HEK293 (cell line): ENCODE results near the gene ATP8B1.
A peak's percentile ranks its signal among the peaks of the same experiment; 100 is the strongest.

Experiments used
- CTCF ChIA-PET: fragments of 350-600 bp; formaldehyde crosslinking; extraction: SDS; loops from one replicate; lab custom pipeline; 2021; ENCODE audit warnings: antibody characterized with exemption; lab: Yijun Ruan, JAX
- POLR2A ChIA-PET: fragments of 300-600 bp; formaldehyde crosslinking; extraction: SDS; loops from one replicate; lab custom pipeline; 2020; ENCODE audit warnings: antibody characterized with exemption, inconsistent platforms; lab: Yijun Ruan, JAX
- H3K27ac ChIP-seq: fragments of 200-500 bp; sonication (Bioruptor generic); 2 replicates; pipeline ENCODE4 v1.5.1; 2014; ENCODE audit warnings: low read depth, low read length, control low read depth, inconsistent platforms; ENCODE audit errors: extremely low read depth
- H3K36me3 ChIP-seq, 2 experiments: fragments of 200-500 bp in 1 of 2; sonication (Bioruptor generic) in 1 of 2; 1 replicate in 1 of 2; 2 replicates in 1 of 2; pipeline ENCODE4 v1.5.1; 2014 to 2017; ENCODE audit warnings: inconsistent platforms in 2 of 2, low read length in 2 of 2; ENCODE audit not compliant: control insufficient read depth in 2 of 2, insufficient read depth in 1 of 2
- H3K4me1 ChIP-seq: fragments of 200-500 bp; sonication (Bioruptor generic); 2 replicates; pipeline ENCODE4 v1.5.1; 2014; ENCODE audit warnings: mild to moderate bottlenecking, low read length, inconsistent platforms; ENCODE audit not compliant: control insufficient read depth, insufficient read depth
- H3K4me3 ChIP-seq: 2 replicates; pipeline ENCODE4 v1.5.1; 2011; ENCODE audit warnings: low read depth, mild to moderate bottlenecking, control low read depth, low read length, moderate library complexity
- H3K9me3 ChIP-seq: fragments of 200-500 bp; sonication (Bioruptor generic); 2 replicates; pipeline ENCODE4 v1.5.1; 2014; ENCODE audit warnings: low read depth, low read length, inconsistent platforms; ENCODE audit not compliant: control insufficient read depth, insufficient read depth
- ELK4 ChIP-seq: IDR thresholded peaks from 2 replicates; pipeline ENCODE4 v1.6.1; 2011; ENCODE audit warnings: mild to moderate bottlenecking, low read depth, low read length, borderline replicate concordance
- MYNN ChIP-seq: fragments of 450-650 bp; formaldehyde crosslinking; IDR thresholded peaks from 2 replicates; pipeline ENCODE4 v1.5.1; 2016; ENCODE audit warnings: missing biosample characterization, missing genetic modification characterization, borderline replicate concordance
- SCRT2 ChIP-seq: fragments of 450-650 bp; formaldehyde crosslinking; IDR thresholded peaks from 2 replicates; pipeline ENCODE4 v1.5.1; 2016; ENCODE audit warnings: missing biosample characterization, missing genetic modification characterization
- WT1 ChIP-seq: fragments of 450-650 bp; formaldehyde crosslinking; IDR thresholded peaks from 2 replicates; pipeline ENCODE4 v1.5.1; 2016; ENCODE audit warnings: missing biosample characterization, missing genetic modification characterization
- ZBTB20 ChIP-seq: fragments of 450-650 bp; formaldehyde crosslinking; IDR thresholded peaks from 2 replicates; pipeline ENCODE4 v1.5.1; 2016; ENCODE audit warnings: missing biosample characterization, missing genetic modification characterization
- ZNF146 ChIP-seq: fragments of 450-650 bp; formaldehyde crosslinking; IDR thresholded peaks from 2 replicates; pipeline ENCODE4 v1.5.1; 2016; ENCODE audit warnings: missing biosample characterization, missing genetic modification characterization
- ZNF24 ChIP-seq: fragments of 450-650 bp; formaldehyde crosslinking; IDR thresholded peaks from 2 replicates; pipeline ENCODE4 v1.5.1; 2016; ENCODE audit warnings: missing biosample characterization, missing genetic modification characterization
- ZNF341 ChIP-seq: fragments of 450-650 bp; formaldehyde crosslinking; IDR thresholded peaks from 2 replicates; pipeline ENCODE4; 2016; ENCODE audit warnings: low read depth, missing biosample characterization, missing genetic modification characterization
- ZNF366 ChIP-seq: fragments of 450-650 bp; formaldehyde crosslinking; conservative IDR thresholded peaks from 2 replicates; pipeline ENCODE4 v1.5.1; 2016; ENCODE audit warnings: missing biosample characterization, missing genetic modification characterization
- ZNF423 ChIP-seq: fragments of 450-650 bp; formaldehyde crosslinking; IDR thresholded peaks from 2 replicates; pipeline ENCODE4 v1.5.1; 2016; ENCODE audit warnings: missing biosample characterization, missing genetic modification characterization
- ZNF510 ChIP-seq: fragments of 450-650 bp; formaldehyde crosslinking; IDR thresholded peaks from 2 replicates; pipeline ENCODE4 v1.5.1; 2018; ENCODE audit warnings: mild to moderate bottlenecking, missing genetic modification characterization, missing biosample characterization; ENCODE audit not compliant: insufficient replicate concordance
- ZNF514 ChIP-seq: fragments of 450-650 bp; formaldehyde crosslinking; IDR thresholded peaks from 2 replicates; pipeline ENCODE4 v1.5.1; 2016; ENCODE audit warnings: missing biosample characterization, missing genetic modification characterization
- ZNF521 ChIP-seq: fragments of 450-650 bp; formaldehyde crosslinking; IDR thresholded peaks from 2 replicates; pipeline ENCODE4 v1.5.1; 2017; ENCODE audit warnings: missing biosample characterization, mild to moderate bottlenecking, missing genetic modification characterization
- ZNF548 ChIP-seq: fragments of 450-650 bp; formaldehyde crosslinking; IDR thresholded peaks from 2 replicates; pipeline ENCODE4 v1.5.1; 2016; ENCODE audit warnings: missing biosample characterization, missing genetic modification characterization
- ZNF580 ChIP-seq: fragments of 450-650 bp; formaldehyde crosslinking; IDR thresholded peaks from 2 replicates; pipeline ENCODE4 v1.5.1; 2016; ENCODE audit warnings: missing biosample characterization, missing genetic modification characterization
- TF ChIP-seq, protein P1 (sequence below): fragments of 450-650 bp; formaldehyde crosslinking; IDR thresholded peaks from 2 replicates; pipeline ENCODE4 v1.5.1; 2016; ENCODE audit warnings: missing biosample characterization, missing genetic modification characterization, borderline replicate concordance

The ATP8B1 gene

GRCh38 chr18:57794951-57795728, 8.0 kb downstream of the ATP8B1 start:
- ChIA-PET POLR2A (no interaction called here), CTCF (interaction anchor here (3.6 kb wide), 1 partner anchor 64 kb away, joined by 11 read pairs; no protein-coding TSS in a partner anchor)
- H3K4me3 ChIP-seq = no peak overlapping the region
- no peak overlapping the region for H3K27ac ChIP-seq
- peaks cover 23% of the 10 kb centered on the region for H3K4me1 ChIP-seq
- no peak for TF ChIP-seq ZNF24
- TF ChIP-seq ZNF521 = no peak
- TF ChIP-seq ZBTB20 (tag by site-specific recombination) = no peak
- TF ChIP-seq ZNF580 (tag by site-specific recombination) = peak; percentile 57; the same call in 1 of the 2 replicates
- TF ChIP-seq ZNF146 (tag by site-specific recombination) = peak; percentile 75
- no peak for TF ChIP-seq WT1 (tag by site-specific recombination)
- no peak for TF ChIP-seq ZNF423
- TF ChIP-seq ZNF341 = no peak
- TF ChIP-seq ZNF514 (tag by site-specific recombination) = no peak
- TF ChIP-seq, all 188 proteins: peak for 2
- H3K36me3 ChIP-seq = no peaks in the 10 kb centered on the region
- H3K9me3 ChIP-seq = no peaks in the 10 kb centered on the region

DNA sequence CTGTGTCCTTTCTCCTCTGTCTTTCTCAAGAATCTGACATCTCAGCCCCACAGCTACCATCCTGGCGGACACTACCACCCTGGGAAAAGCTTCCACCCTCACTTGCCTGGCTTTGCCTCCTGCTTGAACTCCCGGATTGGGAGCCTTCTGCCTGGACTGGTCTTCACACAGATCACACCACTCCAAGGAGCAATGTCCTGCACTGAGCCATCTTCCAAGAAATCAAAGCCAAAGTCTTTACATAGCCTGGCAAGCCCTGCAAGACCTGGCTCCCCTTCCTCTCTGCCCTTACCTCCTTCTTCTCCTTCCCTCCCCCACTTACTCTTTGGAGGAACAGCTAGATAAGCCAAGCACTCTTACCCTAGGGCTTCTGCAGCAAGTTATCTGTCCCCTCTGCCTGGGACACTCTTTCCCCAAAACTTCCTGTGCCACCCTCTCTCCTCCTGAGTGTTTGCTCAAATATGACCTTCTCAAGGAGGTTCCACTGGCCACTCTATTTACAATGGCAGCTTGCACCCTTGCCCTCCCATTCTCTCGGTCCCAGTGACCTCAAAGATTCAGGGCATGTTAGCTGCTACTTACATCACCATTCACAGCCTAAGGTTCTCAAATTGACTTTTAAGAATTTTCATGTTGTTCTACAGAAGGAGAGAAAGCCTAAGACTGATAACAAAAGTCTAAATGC, 9.7 kb downstream of the ATP8B1 start:
- POLR2A ChIA-PET = no interaction called here

More for the DNA sequence above, 9.7 kb downstream of the ATP8B1 start:
- H3K4me1 ChIP-seq = peaks cover 31% of the 10 kb centered on the region
- no peak overlapping the region for H3K27ac ChIP-seq
- no peaks in the 10 kb centered on the region for H3K36me3 ChIP-seq
- TF ChIP-seq ZNF548 (tag by site-specific recombination) = 0 out of 2 replicates have a peak, but pooled peaks have one; percentile 41
- TF ChIP-seq, protein P1, sequence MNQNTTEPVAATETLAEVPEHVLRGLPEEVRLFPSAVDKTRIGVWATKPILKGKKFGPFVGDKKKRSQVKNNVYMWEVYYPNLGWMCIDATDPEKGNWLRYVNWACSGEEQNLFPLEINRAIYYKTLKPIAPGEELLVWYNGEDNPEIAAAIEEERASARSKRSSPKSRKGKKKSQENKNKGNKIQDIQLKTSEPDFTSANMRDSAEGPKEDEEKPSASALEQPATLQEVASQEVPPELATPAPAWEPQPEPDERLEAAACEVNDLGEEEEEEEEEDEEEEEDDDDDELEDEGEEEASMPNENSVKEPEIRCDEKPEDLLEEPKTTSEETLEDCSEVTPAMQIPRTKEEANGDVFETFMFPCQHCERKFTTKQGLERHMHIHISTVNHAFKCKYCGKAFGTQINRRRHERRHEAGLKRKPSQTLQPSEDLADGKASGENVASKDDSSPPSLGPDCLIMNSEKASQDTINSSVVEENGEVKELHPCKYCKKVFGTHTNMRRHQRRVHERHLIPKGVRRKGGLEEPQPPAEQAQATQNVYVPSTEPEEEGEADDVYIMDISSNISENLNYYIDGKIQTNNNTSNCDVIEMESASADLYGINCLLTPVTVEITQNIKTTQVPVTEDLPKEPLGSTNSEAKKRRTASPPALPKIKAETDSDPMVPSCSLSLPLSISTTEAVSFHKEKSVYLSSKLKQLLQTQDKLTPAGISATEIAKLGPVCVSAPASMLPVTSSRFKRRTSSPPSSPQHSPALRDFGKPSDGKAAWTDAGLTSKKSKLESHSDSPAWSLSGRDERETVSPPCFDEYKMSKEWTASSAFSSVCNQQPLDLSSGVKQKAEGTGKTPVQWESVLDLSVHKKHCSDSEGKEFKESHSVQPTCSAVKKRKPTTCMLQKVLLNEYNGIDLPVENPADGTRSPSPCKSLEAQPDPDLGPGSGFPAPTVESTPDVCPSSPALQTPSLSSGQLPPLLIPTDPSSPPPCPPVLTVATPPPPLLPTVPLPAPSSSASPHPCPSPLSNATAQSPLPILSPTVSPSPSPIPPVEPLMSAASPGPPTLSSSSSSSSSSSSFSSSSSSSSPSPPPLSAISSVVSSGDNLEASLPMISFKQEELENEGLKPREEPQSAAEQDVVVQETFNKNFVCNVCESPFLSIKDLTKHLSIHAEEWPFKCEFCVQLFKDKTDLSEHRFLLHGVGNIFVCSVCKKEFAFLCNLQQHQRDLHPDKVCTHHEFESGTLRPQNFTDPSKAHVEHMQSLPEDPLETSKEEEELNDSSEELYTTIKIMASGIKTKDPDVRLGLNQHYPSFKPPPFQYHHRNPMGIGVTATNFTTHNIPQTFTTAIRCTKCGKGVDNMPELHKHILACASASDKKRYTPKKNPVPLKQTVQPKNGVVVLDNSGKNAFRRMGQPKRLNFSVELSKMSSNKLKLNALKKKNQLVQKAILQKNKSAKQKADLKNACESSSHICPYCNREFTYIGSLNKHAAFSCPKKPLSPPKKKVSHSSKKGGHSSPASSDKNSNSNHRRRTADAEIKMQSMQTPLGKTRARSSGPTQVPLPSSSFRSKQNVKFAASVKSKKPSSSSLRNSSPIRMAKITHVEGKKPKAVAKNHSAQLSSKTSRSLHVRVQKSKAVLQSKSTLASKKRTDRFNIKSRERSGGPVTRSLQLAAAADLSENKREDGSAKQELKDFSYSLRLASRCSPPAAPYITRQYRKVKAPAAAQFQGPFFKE (tag by site-specific recombination) = no peak
- no peak for TF ChIP-seq ZNF366 (tag by site-specific recombination)
- no peak for TF ChIP-seq ZNF510
- TF ChIP-seq MYNN (tag by site-specific recombination) = 0 out of 2 replicates have a peak, but pooled peaks have one; percentile 8
- peak; percentile 41 for TF ChIP-seq ZNF341
- TF ChIP-seq ELK4 = no peak
- TF ChIP-seq SCRT2 = no peak
- no peaks in the 10 kb centered on the region for H3K9me3 ChIP-seq
- no peak overlapping the region for H3K4me3 ChIP-seq
- CTCF ChIA-PET = interaction anchor here (0.7 to 3.6 kb wide), 3 partner anchors 9 to 65 kb away, joined by 3 to 11 read pairs (median 3); no protein-coding TSS in a partner anchor
